HG02571 (cell line): ENCODE results near the gene SCAP.

Experiments
- ATAC-seq: cut with Tn5 transposase; IDR thresholded peaks from one replicate; pipeline ENCODE4 v1.9.1; 2021; ENCODE audit warnings: mild to moderate bottlenecking, moderate library complexity; ENCODE audit not compliant: unreplicated experiment

Gene SCAP

GRCh38 chr3:47433796-47434195 is 41.9 kb downstream of the SCAP start:
- no peak for ATAC-seq

GRCh38 chr3:47432673-47433072 is 43.1 kb downstream of the SCAP start:
- no peak for ATAC-seq

GRCh38 chr3:47431225-47431624 is 44.5 kb downstream of the SCAP start:
- no peak for ATAC-seq

- ATAC-seq = no peak
Observed at GRCh38 chr3:47430606-47431005, 45.1 kb downstream of the SCAP start.

- no peak for ATAC-seq
Observed at GRCh38 chr3:47429476-47430270, 46.1 kb downstream of the SCAP start.

GRCh38 chr3:47428662-47429061 is 47.1 kb downstream of the SCAP start:
- ATAC-seq = no peak

- ATAC-seq = no peak
Observed at GRCh38 chr3:47427866-47428265, 47.9 kb downstream of the SCAP start.

- no peak for ATAC-seq
Observed at GRCh38 chr3:47425959-47426358, 49.8 kb downstream of the SCAP start.

- ATAC-seq = no peak
Observed at GRCh38 chr3:47425383-47425778, 50.4 kb downstream of the SCAP start.

- no peak for ATAC-seq
Observed at GRCh38 chr3:47424434-47425382, 51.0 kb downstream of the SCAP start.

- ATAC-seq = no peak
Observed at GRCh38 chr3:47423548-47424145, 52.1 kb downstream of the SCAP start.

GRCh38 chr3:47422743-47423142 is 53.0 kb downstream of the SCAP start:
- no peak for ATAC-seq

- no peak for ATAC-seq
Observed at GRCh38 chr3:47421741-47422649, 53.7 kb downstream of the SCAP start.

- ATAC-seq = peak; percentile 52
Observed at GRCh38 chr3:47420511-47421484, 54.9 kb downstream of the SCAP start.

- no peak for ATAC-seq
Observed at GRCh38 chr3:47420044-47420430, 55.7 kb downstream of the SCAP start.

- ATAC-seq = no peak
Observed at GRCh38 chr3:47419083-47420043, 56.4 kb downstream of the SCAP start.

GRCh38 chr3:47418167-47419082 is 57.3 kb downstream of the SCAP start:
- no peak for ATAC-seq
